Regular cardiac myocyte (primary cell): ENCODE measurements around the gene ZNF728. TPM values are rescaled to one million over a fixed set of nuclear protein-coding genes. Genes with fewer than 3 reads are reported as not detected.

Experiments
- total RNA-seq: library from RNA; depleted of rRNA; stranded (reverse); fragments of >200 nt; gene quantifications from 2 replicates; pipeline ENCODE4 v1.2.3, GENCODE V29; 2014

The ZNF728 gene
- total RNA-seq, result 0.19 and 1.1 TPM in 2 replicates

DNA sequence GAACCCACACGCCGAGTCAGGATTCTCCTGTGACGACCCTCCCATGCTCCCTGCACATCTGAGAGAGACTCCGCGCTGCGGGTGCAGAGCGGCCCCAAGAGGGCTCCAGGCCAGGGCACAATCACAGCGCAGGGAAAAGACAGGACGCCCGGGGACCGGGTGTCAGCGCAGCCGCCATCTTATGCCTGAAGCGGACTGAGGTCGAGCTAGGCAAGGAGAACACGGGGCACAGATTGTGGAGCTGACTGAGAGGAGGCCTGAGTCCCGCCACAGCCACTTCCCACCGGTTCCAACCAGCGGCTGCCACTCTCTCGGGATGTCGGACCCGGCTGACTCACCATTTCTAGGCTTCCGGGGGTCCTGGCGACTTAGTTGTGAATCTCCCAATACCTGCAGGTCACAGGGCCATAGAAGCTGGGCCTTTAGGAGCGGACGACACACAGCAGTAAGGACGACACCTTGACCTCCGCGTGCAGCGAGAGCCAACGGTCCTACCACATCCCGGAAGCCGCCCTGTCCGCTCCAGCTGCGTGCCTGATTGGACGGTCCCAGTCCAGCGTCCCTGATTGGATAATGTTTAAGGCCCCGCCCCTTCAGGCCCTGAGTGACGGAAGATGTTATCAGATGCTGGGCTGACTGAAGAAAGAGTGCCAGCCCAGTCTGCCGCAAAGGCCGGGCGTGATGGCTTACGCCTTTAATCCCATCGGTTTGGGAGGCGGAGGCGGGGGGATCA is at the start of gene ZNF728:
Gene ZNF728, minus strand, starts transcription at position 487 of the 733 bp plus-strand sequence. Its CDS starts 146 bp downstream, at position 341.

Other genes with a start within 250 kb of the ZNF728 start
- under 0.01 TPM in 1 of 2 replicates, not detected in the other for gene ZNF99, start 219.0 kb downstream of the ZNF728 start, total RNA-seq
- gene ZNF723, start 170.9 kb downstream of the ZNF728 start, total RNA-seq, result not detected in 2 replicates
- 0.85 and 2.9 TPM in 2 replicates for gene ZNF730, start 113.8 kb upstream of the ZNF728 start, total RNA-seq
- 5.1 and 15.1 TPM in 2 replicates for gene ZNF724, start 247.2 kb upstream of the ZNF728 start, total RNA-seq